ENCODE data around the gene NEDD4L.

The NEDD4L gene

GRCh38 chr18:58344861-58345463, 300.9 kb downstream of the NEDD4L start:
- no peaks in the 10 kb centered on the region for H3K9me3 ChIP-seq (ENCODE audit: insufficient read depth, low read depth, low read length)
- H3K4me1 ChIP-seq (ENCODE audit: insufficient read depth, low read length) = peaks cover 58% of the 10 kb centered on the region
- H3K27me3 ChIP-seq (ENCODE audit: insufficient read depth, low read length) = no peaks in the 10 kb centered on the region
- H3K36me3 ChIP-seq (ENCODE audit: insufficient read depth, low read depth, low read length) = peaks cover 26% of the 10 kb centered on the region
- H3K27ac ChIP-seq (ENCODE audit: low read length) = peak overlapping the region; percentile 46
- H3K4me3 ChIP-seq (ENCODE audit: low read length) = peak overlapping the region; percentile 21; the same call in 1 of the 2 replicates
- H3K9ac ChIP-seq (ENCODE audit: low read depth, low read length) = peak overlapping the region; percentile 72; the same call in 1 of the 2 replicates

- H3K36me3 ChIP-seq (ENCODE audit: insufficient read depth, low read depth, low read length) = peaks cover 31% of the 10 kb centered on the region
These were observed 301.8 kb downstream of the NEDD4L start for GRCh38 chr18:58345875-58346274.

GRCh38 chr18:58347135-58347534, 303.1 kb downstream of the NEDD4L start:
- H3K4me3 ChIP-seq (ENCODE audit: low read length) = no peak overlapping the region
- H3K9ac ChIP-seq (ENCODE audit: low read depth, low read length) = no peak overlapping the region
- peaks cover 35% of the 10 kb centered on the region for H3K36me3 ChIP-seq (ENCODE audit: insufficient read depth, low read depth, low read length)
- no peaks in the 10 kb centered on the region for H3K9me3 ChIP-seq (ENCODE audit: insufficient read depth, low read depth, low read length)
- peaks cover 44% of the 10 kb centered on the region for H3K4me1 ChIP-seq (ENCODE audit: insufficient read depth, low read length)
- no peaks in the 10 kb centered on the region for H3K27me3 ChIP-seq (ENCODE audit: insufficient read depth, low read length)
- H3K27ac ChIP-seq (ENCODE audit: low read length) = no peak overlapping the region

More at GRCh38 chr18:58345875-58346274, 301.8 kb downstream of the NEDD4L start:
- H3K4me1 ChIP-seq (ENCODE audit: insufficient read depth, low read length) = peaks cover 54% of the 10 kb centered on the region
- H3K4me3 ChIP-seq (ENCODE audit: low read length) = no peak overlapping the region
- H3K27me3 ChIP-seq (ENCODE audit: insufficient read depth, low read length) = no peaks in the 10 kb centered on the region
- H3K9me3 ChIP-seq (ENCODE audit: insufficient read depth, low read depth, low read length) = no peaks in the 10 kb centered on the region
- H3K27ac ChIP-seq (ENCODE audit: low read length) = no peak overlapping the region
- peak overlapping the region; percentile 72; the same call in 1 of the 2 replicates for H3K9ac ChIP-seq (ENCODE audit: low read depth, low read length)

GRCh38 chr18:58348517-58348916, 304.5 kb downstream of the NEDD4L start:
- H3K4me1 ChIP-seq (ENCODE audit: insufficient read depth, low read length) = peaks cover 39% of the 10 kb centered on the region
- peaks cover 27% of the 10 kb centered on the region for H3K36me3 ChIP-seq (ENCODE audit: insufficient read depth, low read depth, low read length)
- no peak overlapping the region for H3K4me3 ChIP-seq (ENCODE audit: low read length)
- H3K27ac ChIP-seq (ENCODE audit: low read length) = no peak overlapping the region
- no peaks in the 10 kb centered on the region for H3K27me3 ChIP-seq (ENCODE audit: insufficient read depth, low read length)
- H3K9ac ChIP-seq (ENCODE audit: low read depth, low read length) = no peak overlapping the region
- no peaks in the 10 kb centered on the region for H3K9me3 ChIP-seq (ENCODE audit: insufficient read depth, low read depth, low read length)

GRCh38 chr18:58348951-58349350, 304.9 kb downstream of the NEDD4L start:
- Histone ChIP-seq H3K27ac (ENCODE audit: low read length) (no peak overlapping the region), H3K9ac (ENCODE audit: low read depth, low read length) (no peak overlapping the region)

GRCh38 chr18:58349650-58350049, 305.6 kb downstream of the NEDD4L start:
- Histone ChIP-seq H3K4me1 (ENCODE audit: insufficient read depth, low read length) (peaks cover 35% of the 10 kb centered on the region), H3K9ac (ENCODE audit: low read depth, low read length) (no peak overlapping the region), H3K9me3 (ENCODE audit: insufficient read depth, low read depth, low read length) (no peaks in the 10 kb centered on the region), H3K27ac (ENCODE audit: low read length) (no peak overlapping the region), H3K36me3 (ENCODE audit: insufficient read depth, low read depth, low read length) (peaks cover 27% of the 10 kb centered on the region), H3K4me3 (ENCODE audit: low read length) (no peak overlapping the region), H3K27me3 (ENCODE audit: insufficient read depth, low read length) (no peaks in the 10 kb centered on the region)

More at GRCh38 chr18:58348951-58349350, 304.9 kb downstream of the NEDD4L start:
- Histone ChIP-seq H3K36me3 (ENCODE audit: insufficient read depth, low read depth, low read length) (peaks cover 27% of the 10 kb centered on the region), H3K4me1 (ENCODE audit: insufficient read depth, low read length) (peaks cover 35% of the 10 kb centered on the region), H3K9me3 (ENCODE audit: insufficient read depth, low read depth, low read length) (no peaks in the 10 kb centered on the region), H3K4me3 (ENCODE audit: low read length) (no peak overlapping the region), H3K27me3 (ENCODE audit: insufficient read depth, low read length) (no peaks in the 10 kb centered on the region)

- H3K9ac ChIP-seq (ENCODE audit: low read depth, low read length) = no peak overlapping the region
- no peak overlapping the region for H3K27ac ChIP-seq (ENCODE audit: low read length)
- H3K4me1 ChIP-seq (ENCODE audit: insufficient read depth, low read length) = peaks cover 35% of the 10 kb centered on the region
- H3K36me3 ChIP-seq (ENCODE audit: insufficient read depth, low read depth, low read length) = peaks cover 27% of the 10 kb centered on the region
- H3K4me3 ChIP-seq (ENCODE audit: low read length) = no peak overlapping the region
- no peaks in the 10 kb centered on the region for H3K27me3 ChIP-seq (ENCODE audit: insufficient read depth, low read length)
- no peaks in the 10 kb centered on the region for H3K9me3 ChIP-seq (ENCODE audit: insufficient read depth, low read depth, low read length)
These were observed 306.5 kb downstream of the NEDD4L start for GRCh38 chr18:58350526-58350925.

- Histone ChIP-seq H3K4me1 (ENCODE audit: insufficient read depth, low read length) (peaks cover 25% of the 10 kb centered on the region), H3K36me3 (ENCODE audit: insufficient read depth, low read depth, low read length) (peaks cover 28% of the 10 kb centered on the region), H3K9ac (ENCODE audit: low read depth, low read length) (no peak overlapping the region), H3K27ac (ENCODE audit: low read length) (no peak overlapping the region), H3K9me3 (ENCODE audit: insufficient read depth, low read depth, low read length) (no peaks in the 10 kb centered on the region), H3K27me3 (ENCODE audit: insufficient read depth, low read length) (no peaks in the 10 kb centered on the region), H3K4me3 (ENCODE audit: low read length) (no peak overlapping the region)
These were observed 307.8 kb downstream of the NEDD4L start for GRCh38 chr18:58351776-58352175.

GRCh38 chr18:58353581-58353980, 309.6 kb downstream of the NEDD4L start:
- Histone ChIP-seq H3K9me3 (ENCODE audit: insufficient read depth, low read depth, low read length) (no peaks in the 10 kb centered on the region), H3K27me3 (ENCODE audit: insufficient read depth, low read length) (no peaks in the 10 kb centered on the region), H3K4me1 (ENCODE audit: insufficient read depth, low read length) (peaks cover 16% of the 10 kb centered on the region), H3K36me3 (ENCODE audit: insufficient read depth, low read depth, low read length) (peaks cover 44% of the 10 kb centered on the region), H3K4me3 (ENCODE audit: low read length) (no peak overlapping the region), H3K9ac (ENCODE audit: low read depth, low read length) (no peak overlapping the region), H3K27ac (ENCODE audit: low read length) (no peak overlapping the region)

- Histone ChIP-seq H3K9ac (ENCODE audit: low read depth, low read length) (no peak overlapping the region), H3K27me3 (ENCODE audit: insufficient read depth, low read length) (no peaks in the 10 kb centered on the region), H3K9me3 (ENCODE audit: insufficient read depth, low read depth, low read length) (no peaks in the 10 kb centered on the region), H3K4me1 (ENCODE audit: insufficient read depth, low read length) (peaks cover 16% of the 10 kb centered on the region), H3K4me3 (ENCODE audit: low read length) (no peak overlapping the region), H3K27ac (ENCODE audit: low read length) (no peak overlapping the region), H3K36me3 (ENCODE audit: insufficient read depth, low read depth, low read length) (peaks cover 42% of the 10 kb centered on the region)
These were observed 310.0 kb downstream of the NEDD4L start for GRCh38 chr18:58354051-58354450.

GRCh38 chr18:58354791-58355190, 310.8 kb downstream of the NEDD4L start:
- Histone ChIP-seq H3K9me3 (ENCODE audit: insufficient read depth, low read depth, low read length) (no peaks in the 10 kb centered on the region), H3K36me3 (ENCODE audit: insufficient read depth, low read depth, low read length) (peaks cover 34% of the 10 kb centered on the region), H3K9ac (ENCODE audit: low read depth, low read length) (no peak overlapping the region), H3K27me3 (ENCODE audit: insufficient read depth, low read length) (no peaks in the 10 kb centered on the region), H3K27ac (ENCODE audit: low read length) (peak overlapping the region; percentile 53), H3K4me1 (ENCODE audit: insufficient read depth, low read length) (peaks cover 21% of the 10 kb centered on the region), H3K4me3 (ENCODE audit: low read length) (no peak overlapping the region)

GRCh38 chr18:58355243-58355642, 311.2 kb downstream of the NEDD4L start:
- H3K27me3 ChIP-seq (ENCODE audit: insufficient read depth, low read length) = no peaks in the 10 kb centered on the region
- peak overlapping the region; percentile 53 for H3K27ac ChIP-seq (ENCODE audit: low read length)
- peak overlapping the region; percentile 4; the same call in 1 of the 2 replicates for H3K4me3 ChIP-seq (ENCODE audit: low read length)
- peaks cover 21% of the 10 kb centered on the region for H3K4me1 ChIP-seq (ENCODE audit: insufficient read depth, low read length)
- peaks cover 32% of the 10 kb centered on the region for H3K36me3 ChIP-seq (ENCODE audit: insufficient read depth, low read depth, low read length)
- H3K9me3 ChIP-seq (ENCODE audit: insufficient read depth, low read depth, low read length) = no peaks in the 10 kb centered on the region
- no peak overlapping the region for H3K9ac ChIP-seq (ENCODE audit: low read depth, low read length)
